HG02642 (cell line): ENCODE results near the gene DENND1A.
"Not testable (repeated sequence)": the region's sequence is repeated elsewhere in the genome, so short reads cannot be mapped to it uniquely, and the experiment has no call there.

Experiments
- ATAC-seq: cut with Tn5 transposase; IDR thresholded peaks from one replicate; pipeline ENCODE4 v1.9.1; 2021; ENCODE audit warnings: mild to moderate bottlenecking; ENCODE audit not compliant: unreplicated experiment, poor library complexity

Gene DENND1A, protein sequence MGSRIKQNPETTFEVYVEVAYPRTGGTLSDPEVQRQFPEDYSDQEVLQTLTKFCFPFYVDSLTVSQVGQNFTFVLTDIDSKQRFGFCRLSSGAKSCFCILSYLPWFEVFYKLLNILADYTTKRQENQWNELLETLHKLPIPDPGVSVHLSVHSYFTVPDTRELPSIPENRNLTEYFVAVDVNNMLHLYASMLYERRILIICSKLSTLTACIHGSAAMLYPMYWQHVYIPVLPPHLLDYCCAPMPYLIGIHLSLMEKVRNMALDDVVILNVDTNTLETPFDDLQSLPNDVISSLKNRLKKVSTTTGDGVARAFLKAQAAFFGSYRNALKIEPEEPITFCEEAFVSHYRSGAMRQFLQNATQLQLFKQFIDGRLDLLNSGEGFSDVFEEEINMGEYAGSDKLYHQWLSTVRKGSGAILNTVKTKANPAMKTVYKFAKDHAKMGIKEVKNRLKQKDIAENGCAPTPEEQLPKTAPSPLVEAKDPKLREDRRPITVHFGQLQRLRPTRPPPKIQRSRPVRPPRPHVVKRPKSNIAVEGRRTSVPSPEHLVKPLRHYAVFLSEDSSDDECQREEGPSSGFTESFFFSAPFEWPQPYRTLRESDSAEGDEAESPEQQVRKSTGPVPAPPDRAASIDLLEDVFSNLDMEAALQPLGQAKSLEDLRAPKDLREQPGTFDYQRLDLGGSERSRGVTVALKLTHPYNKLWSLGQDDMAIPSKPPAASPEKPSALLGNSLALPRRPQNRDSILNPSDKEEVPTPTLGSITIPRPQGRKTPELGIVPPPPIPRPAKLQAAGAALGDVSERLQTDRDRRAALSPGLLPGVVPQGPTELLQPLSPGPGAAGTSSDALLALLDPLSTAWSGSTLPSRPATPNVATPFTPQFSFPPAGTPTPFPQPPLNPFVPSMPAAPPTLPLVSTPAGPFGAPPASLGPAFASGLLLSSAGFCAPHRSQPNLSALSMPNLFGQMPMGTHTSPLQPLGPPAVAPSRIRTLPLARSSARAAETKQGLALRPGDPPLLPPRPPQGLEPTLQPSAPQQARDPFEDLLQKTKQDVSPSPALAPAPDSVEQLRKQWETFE

DNA sequence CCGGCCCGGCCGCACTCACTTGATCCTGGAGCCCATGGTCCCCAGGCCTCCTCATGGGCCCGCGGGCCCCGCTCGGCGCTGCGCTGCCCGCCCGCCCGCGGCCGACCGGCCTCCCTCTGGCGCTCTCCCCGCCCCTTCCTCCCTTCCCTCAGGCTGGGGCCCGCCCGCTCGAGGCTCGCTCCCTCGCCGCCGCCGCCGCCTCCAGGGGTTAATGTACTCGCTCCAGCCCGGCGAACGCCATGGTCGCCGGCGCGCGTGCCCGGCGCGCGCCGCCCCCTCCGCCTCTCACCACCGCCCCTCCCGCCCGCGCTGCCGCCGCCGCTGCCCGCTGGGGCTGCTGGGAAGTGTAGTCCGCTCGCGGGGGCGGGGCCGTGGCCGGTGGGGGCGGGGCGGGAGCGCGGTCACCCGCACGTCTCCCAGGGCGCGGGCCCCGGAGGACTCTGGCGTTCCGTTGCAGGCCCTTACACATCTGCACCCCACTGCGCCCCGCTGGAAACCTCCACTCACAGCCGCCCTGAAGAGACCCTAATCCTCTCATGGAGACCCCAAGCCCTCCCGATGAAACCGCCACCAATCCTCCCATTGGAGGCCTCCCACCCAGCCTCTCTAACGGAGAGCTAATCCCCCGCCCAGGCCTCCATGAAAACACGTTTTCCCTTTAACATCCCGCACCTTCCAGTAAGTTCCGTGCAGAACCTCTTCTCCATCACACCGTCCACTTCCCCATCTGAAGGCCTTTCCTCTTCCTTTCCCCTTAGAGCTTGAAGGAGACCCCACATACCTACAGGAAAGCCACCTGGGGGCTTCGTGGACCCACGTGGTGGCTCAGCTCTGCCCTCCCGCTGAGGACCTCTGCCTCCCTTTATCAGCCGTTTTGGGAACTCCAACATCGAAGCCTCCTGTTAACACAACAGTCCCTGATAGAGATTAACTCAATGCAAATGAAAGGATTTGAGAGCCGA is at the start of gene DENND1A:
TSS of gene DENND1A (minus strand) at position 257 of the 962 bp plus-strand sequence. CDS start at position 36, 221 bp downstream.
- peak; percentile 87 for ATAC-seq

DNA sequence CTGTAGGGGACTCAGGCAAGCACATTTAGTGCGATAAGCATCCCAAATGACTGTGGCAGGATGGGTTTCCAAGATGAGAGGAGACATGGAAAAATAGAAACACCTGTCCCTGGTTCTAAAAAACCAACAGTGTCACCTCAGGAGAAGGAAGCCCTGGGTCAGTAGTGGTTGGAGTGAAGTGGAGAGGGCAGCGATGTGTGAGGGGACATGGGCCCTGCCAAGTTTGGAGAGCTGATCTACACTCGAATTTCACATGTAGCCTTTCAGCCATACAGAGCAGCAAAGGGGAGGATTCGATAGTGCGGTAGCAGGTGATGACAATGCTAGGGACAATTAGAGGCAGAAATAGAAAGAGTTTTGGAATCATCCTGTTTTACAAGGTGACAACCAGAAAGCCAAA is 49.1 kb upstream of the DENND1A start:
- no peak for ATAC-seq

DNA sequence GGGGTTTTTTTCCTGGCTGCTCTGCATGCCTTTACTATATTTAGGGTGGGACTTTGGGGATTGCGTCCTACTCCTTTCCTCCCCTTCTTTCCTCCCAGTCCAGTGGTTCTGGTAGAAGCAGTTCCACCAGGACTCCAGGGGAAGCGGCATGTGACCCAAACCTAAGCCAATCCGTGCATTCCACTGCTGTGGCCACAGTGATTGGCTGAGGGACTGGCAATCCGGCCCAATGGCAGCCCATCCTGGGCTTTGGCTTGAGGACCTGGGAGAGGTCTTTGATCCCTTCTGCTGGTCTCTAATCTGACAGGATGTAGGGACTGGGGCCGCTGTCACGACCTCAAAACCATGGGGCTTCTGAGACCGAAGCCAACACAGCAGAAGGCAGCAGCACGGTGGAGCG is 46.7 kb upstream of the DENND1A start:
- ATAC-seq, result not testable (repeated sequence)

DNA sequence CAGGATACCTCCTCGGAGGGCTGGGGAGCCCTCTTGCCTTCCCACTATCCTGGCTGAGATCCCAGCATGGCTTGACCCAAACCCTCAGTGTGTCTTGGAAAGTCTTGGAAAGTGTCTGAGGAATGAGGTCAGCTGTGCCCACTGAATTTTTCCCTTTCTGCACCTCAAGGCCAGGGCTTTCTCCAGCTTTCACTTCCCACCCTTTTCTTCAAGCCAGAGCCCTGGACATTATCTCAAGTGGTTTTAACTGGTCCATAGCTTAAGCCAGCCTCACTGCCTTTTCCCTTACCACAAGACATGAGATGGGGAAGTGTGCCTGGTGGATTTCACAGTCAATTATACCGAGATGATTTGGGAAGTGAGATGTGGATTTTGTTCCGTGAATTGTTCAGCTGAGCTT is 45.9 kb upstream of the DENND1A start:
- no peak for ATAC-seq

DNA sequence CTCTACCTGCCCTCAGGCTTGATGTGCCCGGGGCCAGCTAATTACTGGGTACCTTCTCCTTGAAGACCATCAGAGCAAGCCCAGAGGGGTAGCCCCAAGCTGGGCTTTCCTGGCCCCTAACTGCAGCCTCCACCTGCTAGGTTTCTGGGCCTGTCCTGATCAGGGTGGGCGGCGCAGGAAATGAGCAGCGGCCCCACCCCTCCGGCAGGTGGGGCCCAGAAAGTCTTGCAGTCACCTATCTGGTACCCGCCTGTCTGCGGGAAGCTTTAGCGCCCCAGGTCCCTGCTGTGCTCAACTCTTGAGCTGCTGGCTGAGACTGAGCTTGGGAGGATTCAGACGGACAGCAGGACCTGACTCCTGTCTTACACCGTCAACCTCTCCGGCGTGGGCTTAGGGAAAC is 44.5 kb upstream of the DENND1A start:
- no peak for ATAC-seq

DNA sequence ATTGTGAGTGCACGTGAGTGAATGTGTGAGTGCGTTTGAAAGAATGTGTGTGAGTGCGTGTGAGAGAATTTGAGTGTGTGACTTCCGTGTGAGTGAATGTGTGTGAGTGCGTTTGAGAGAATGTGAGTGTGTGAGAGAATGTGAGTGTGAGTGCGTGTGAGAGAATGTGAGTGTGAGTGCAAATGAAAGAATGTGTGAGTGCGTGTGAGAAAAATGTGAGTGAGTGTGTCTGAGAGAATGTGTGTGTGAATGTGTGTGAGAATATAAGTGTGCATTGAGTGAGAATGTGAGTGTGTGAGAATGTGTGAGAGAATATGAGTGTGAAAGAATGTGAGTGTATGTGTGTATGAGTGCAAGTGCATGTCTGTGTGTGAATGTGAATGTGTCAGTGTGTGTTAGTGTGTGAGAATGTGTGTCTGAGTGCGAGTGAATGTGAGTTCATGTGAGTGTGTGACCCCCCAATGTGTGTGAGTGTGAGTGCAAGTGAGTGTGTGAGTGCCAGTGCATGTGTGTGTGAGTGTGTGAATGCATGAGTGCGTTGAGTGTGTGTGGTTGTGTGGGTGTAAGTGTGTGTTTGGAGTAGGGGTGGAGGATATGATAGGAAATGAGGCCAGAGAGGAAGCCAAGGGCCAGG is 43.8 kb upstream of the DENND1A start:
- ATAC-seq, result no peak

DNA sequence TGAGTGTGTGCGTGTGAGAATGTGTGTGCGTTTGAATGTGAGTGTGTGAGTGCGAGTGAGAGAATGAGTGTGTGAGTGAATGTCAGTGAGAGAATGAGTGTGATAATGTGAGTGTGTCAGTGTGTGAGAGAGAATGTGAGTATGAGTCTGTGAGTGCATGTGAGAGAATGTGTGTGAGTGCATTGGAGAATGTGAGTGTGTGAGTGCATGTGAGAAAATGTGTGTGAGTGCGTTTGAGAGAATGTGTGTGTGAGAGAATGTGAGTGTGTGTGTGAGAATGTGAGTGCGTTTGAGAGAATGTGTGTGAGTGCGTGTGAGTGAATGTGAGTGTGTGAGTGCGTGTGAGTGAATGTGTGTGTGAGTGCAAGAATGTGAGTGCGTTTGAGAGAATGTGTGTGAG is 42.7 kb upstream of the DENND1A start:
- no peak for ATAC-seq

DNA sequence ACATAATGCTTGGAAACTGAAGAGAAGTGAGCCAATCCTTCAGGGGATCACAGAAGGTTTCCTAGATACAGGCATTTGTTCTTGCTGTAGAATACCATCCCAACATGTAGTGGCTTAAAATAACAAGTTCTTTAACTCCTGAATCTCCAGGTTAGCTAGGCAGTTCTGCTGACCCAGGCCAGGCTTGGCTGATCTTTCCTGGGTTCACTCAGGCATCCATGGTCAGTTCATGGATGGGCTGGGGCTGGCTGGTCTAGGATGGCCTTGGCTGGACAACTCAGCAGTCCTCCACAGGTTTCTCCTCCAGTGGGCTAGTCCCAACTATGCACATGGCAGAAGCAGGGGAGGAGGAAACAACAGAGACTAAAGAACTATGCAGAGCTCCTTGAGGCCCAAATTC is 37.4 kb upstream of the DENND1A start:
- no peak for ATAC-seq

DNA sequence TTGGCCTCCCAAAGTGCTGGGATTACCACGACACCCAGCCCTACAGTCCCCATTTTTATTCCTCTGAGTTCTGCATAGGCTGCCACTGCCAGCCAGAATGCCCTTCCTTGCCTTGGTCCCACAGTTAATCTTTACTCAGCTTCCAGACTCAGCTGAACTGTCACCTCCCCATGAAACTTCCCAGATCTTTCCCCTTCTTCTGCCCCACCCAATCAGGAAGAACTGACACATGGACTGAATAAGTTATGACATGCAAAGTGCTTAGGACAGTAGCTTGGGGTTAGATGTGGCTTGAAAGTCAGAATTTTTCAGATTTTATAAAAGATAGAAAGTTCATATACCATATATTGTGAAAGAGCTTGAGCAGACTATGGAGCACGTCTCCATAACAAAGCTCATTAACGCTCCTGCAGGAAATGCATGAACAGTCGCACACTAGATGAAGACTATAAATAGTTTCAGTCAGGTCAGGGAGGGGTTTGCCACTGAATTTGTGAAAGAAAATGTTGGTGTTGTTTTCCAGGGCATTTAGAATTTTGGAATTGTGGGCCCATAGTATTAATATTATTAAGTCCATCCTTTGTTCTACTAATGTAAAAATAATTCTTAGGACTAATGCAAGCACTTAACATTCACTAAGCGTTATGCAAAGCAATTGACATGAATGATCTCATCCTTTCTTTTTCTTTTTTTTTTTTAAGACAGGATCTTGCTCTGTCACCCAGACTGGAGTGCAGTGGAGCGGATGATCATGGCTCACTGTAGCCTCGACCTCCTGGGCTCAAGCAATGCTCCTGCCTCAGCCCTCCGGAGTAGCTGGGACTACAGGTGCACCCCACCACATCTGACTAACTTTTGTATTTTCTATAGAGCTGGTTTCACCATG is 36.1 kb upstream of the DENND1A start:
- no peak for ATAC-seq

DNA sequence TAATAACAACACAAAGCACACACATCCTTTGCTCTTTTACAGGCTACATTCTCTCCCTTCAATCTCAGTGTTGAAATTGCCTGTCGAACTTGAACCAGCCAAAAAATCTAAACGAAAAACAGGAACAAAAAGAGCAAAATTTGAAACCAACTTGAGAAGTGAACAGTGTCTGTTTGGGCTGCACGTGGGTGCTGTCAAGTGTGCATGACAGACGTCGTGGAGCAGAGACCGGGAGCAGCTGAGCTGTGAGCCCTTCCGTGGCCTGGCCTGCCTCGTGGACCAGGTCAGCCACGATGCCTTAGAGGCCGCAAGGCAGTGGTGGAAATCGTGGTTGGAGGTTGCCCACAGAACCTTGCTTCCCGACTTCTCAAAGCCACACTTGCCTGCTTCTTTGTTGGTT is 34.8 kb upstream of the DENND1A start:
- no peak for ATAC-seq

DNA sequence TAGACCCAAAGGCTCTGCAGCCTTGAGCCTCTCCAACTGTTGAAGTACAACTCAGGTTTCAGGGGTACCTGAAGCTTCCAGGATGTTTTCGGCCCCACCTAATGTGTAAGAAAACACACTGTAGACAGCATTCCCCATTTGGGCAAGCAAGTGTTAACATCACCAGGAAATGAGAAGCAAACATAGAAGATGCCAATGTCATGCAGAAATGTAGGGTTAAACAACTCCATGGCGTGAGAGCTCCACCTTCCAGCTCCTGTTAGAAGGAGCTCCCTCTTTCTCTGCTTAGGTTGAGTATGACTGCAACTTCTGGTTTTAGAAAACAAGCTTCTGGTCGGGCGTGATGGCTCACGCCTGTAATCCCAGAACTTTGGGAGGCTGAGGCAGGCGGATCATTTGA is 31.0 kb upstream of the DENND1A start:
- no peak for ATAC-seq

DNA sequence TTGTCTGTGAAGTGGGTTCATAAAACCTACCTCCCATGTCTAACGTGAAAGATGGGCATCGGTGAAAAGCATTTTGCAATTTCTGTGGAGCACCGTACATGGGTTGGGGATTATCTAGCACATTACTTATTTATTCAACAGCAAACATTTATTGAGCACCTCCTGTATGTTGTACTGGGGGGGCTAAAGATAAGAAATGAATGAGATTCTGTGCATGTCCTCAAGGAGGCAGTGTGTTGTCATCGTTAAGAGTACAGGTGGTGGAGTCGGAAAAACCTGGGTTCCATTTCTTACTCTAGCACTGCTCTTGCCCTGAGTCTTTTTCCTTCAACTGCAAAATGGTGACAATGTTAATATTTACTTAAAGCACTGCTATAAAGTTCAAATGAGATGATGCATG is 30.4 kb upstream of the DENND1A start:
- no peak for ATAC-seq

DNA sequence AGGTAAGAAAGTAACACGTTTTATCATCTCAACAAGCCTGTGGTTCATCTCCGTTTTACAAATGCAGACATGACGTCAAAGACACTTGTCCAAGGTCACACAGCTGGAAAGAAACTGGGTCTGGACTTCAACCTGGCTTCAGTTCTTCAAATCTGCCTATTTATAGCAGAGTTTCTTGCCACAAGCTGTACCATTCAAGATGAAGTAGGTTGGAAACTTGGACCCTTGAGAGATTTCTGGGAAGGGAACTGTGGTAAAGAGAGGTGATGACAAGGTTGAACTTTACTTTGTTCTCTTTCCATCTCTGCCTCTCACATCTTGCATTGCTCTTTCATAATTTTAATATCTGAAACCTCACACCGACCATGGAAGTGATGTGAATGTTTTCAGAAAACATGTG is 29.9 kb upstream of the DENND1A start:
- ATAC-seq, result no peak

DNA sequence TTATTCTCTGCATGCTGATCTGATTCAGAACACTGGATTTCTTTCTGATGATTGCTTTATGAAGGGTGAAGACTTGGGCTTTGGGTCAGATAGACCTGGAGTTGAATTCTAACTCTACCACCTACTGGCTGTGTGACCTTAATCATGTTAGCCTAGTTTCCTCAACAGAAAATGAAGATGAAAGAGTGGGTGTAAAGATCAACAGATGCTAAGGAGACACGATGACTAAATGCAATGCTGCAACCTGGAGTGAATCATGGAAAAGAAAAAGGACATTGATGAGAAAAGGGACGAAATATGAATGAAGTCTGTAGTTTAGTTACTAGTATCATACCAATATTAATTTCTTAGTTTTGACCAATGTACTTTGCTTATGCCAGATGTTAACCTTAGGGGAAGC is 27.8 kb upstream of the DENND1A start:
- ATAC-seq, result no peak

DNA sequence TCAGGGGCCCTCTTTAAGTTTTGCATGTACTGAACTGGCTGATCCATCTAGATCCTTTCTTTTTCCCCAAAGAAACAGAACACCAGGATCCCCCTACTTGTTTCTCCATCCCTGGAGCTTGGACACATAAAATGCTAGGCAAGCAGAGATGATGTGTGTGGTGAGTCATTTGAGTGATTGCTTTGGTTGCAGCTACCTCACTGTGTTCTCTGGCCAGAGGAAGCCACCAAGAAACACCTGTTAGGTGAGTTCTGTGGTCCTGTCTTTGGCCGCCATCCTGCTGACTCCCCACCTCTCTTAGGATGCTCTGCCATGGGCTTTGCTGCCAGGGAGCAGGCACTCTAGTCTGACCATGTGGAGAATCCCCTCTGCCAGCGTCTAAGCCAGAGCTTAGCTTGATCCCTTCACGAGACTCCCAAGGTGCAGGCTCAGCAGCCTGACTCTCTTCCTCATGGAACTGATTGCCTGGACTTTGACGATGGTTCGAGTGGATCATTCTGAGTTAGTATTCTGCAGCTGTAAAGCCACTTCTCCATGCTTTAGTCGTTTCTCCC is 27.3 kb upstream of the DENND1A start:
- ATAC-seq, result no peak

DNA sequence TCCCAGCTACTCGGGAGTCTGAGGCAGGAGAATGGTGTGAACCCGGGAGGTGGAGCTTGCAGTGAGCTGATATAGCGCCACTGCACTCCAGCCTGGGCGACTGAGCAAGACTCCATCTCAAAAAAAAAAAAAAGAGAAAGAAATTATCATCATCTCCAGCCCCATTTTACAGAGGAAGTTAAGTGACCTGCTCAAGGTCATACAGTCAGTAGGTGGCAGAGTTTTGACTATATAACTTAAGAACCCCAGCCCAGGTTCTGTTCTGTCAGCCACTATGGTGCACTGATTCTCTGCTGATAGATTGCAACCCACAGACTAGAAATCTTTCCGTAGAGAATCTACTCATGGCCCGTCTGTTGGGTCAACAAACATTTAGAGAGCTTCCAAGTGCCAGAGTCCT is 25.7 kb upstream of the DENND1A start:
- ATAC-seq, result no peak

DNA sequence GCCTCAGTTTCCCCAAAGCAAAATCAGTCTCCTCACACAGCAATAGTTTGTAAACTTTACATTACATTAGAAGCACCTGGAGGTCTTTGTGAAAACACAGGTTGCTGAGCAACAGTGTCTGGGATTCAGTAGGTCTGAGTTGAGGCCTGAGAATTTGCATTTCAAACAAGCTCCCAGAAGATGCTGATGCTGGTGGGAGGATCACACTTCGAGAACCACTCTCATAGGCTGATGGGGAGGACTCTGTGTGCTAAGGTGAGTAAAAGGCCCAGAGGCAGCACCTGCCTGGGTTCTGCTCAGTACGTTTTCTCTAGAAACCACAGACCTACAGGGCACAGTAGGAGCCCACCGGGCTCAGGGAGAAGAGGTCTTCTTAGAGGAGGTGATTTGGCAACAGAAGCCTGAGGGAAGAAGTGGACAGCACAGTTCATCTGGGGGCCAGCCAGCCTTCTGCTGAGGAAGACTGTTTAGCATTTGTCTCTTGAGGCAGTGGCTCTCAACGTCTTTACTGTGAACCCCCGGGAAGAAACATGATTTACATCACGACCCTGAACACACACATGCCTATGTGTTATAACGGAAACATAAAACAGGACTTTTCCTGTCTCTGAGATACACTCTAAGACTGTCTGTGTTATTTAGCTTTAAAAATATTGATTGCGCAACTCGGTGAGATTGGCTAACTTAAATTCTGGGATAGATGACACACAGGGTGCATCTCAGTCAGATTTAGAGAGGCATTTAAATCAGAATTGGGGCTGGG is 24.8 kb upstream of the DENND1A start:
- ATAC-seq, result no peak
